Non-pigmented ciliary epithelial cell (primary cell): ENCODE data around the gene NEURL3.

Experiments used
- DNase-seq: peaks from one replicate; pipeline ENCODE4 v3.0.0-alpha.2; 2010; ENCODE audit warnings: low read depth

Gene NEURL3

DNA sequence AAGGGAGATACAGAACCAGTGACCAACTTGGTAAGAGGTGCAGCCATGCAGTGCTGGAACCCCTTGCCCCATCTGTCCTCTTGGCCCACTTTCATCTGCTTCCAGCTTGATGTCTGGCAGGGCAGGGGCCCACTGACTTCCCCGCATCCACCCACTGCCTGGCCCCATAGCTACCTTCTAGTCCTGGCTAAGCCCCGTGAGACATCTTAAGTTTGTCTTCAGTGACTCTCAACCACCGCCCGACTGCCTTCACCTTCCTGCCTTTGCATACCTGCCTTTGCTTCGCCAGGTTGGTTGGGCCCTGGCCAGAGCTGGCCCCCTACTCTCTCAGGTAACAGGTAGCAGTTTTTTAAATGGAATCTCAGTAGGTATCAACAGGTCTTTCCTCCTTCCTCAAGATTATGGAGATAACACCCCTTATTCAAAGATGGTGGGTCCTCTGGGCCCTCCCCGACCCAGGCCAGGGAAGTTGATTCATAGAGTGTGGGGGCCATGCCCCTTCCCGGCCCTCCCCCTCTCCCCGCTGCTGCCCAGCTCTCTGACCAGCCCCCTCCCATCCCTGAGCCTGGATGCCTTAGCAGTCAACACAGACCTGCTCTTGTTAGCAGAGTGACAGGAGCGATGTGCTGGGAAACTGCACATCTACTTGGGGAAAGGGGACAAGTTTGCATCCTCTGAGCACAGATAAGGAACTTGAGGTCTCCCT lies 34.2 kb upstream of the NEURL3 start:
- no peak for DNase-seq

DNA sequence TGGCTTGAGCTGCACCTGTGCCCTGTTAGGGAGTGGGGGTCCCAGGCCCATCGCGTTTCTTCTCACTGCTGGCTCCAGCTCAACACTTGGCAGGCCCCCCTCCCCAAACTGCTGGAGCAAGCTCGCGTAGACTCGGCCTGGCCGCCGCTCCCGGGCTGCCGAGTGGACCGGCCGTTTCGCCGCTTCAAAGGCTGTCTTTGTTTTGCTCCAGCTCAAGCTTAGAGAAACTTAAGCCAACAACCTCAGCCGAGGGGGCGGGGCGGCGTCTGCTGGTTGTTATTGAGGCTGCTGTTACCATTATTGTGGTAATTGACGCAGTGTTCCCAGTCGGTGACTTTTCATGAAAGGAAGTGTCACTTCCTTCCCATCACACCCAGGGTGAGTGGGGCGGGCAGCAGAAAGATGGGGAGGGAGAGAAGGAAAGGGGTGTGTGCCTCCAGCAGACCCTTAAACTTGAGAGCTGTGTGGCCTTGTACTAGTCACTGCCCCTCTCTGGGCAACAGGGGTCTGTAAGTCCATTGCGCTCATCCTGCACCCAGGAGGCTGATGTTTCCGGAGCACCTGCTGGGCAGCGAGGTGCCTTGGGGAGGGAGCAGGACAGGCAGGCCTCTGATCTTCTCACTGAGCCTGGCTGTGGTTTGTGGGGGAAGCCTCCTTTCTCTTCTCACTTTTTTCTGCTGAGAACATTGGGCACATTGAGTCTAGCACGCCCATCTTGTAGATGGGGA lies 33.5 kb upstream of the NEURL3 start:
- no peak for DNase-seq

DNA sequence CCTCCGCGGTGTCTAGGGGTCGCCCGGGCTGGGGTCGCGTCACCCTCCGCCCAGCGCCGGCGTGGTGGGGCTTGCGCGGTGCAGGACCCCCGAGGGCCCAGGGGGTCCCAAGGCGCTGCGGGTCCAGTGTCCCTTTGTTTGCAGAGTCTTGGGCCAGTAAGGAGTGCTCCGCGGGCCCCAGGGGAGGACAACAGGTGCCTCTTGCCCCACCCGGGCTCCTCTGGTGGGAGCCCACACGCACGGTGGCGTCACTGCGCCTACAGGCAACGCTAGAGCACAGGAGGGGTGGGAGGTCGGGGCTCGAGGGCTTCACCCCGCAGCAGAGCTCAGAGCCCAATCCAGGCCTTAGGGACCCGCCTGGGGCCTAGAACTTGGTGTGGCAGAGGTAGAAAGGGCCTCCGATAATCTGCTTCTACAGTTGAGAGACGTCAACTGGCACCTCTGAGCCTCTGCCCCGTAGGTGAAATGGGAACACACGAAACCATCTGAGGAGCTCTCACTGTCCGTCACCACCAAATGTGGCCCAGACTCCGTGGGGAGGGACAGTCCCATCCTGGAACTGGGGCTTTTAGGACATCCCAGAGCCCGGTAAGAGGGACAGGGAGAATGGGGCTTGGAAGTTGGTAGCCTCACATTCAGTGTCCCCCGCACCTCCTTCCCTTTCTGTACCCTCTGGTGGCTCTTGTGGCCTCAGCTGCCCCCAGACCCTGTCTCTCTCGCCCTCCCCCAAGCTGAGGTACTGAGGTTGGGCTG lies 32.8 kb upstream of the NEURL3 start:
- no peak for DNase-seq

DNA sequence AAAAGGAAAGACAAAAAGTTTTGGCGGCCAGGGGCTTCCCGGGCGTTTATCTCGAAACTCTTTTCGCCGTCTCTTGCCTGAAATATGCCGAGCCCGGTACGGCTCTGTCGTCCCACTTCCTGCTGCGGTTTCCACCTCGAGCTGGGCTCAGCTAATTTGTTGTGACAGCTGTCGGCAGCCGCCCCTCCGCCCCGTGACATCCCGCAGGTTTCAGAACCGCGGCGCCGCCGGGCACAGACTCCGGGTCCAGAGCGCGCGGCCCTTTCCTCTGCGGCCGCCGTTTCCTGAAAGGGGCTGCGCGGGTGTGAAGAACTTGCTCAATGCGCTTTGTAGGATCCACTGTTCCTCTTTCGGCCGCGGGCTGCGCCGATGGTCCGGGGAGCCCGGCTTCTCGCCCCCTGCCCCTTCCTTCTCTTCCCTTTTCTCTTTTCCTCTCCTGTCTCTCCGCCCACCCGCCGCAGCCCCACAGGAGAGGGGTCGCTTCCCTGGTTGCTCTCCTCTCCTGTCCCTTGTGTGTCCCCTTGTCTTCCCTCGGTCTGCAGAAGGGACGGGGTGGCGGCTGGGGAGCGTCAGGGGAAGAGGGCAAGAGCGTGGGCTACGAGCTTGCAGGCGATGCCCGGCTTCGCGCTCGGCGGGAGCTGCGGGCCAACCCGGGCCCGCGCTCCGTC lies 32.0 kb upstream of the NEURL3 start:
- DNase-seq, result no peak

DNA sequence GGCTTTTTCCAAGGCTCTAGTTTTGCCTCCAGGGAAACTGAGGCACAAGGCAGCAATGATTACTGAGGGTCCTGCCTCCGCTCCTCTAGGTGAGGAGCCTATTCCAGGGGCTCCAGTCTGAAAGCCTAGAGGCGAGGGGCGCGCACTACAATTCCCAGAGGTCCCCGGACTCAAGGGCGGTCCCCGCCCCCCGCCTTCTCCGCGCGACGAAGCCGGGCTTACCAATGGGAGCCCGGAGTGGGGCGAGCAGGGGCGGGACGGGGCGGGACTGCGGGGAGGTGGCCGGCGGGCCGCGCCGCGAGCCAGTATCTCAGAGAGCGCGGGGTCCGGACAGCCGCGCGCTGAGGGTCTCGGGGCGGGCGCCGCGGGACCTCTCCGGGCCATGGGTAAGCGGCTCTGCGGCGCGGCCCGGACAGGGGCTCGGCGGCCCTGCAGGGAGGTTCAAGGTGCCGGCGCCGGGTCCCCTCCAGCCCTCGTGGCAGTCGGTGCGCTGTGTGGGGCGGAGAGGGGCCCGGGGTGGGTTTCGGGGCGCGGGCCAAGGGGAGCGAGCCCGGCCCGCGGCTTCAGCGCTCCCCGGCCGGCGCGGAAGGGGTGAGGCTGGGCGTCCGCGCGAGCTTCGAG lies 31.4 kb upstream of the NEURL3 start, which contains the start of gene ARID5A:
TSS of gene ARID5A (plus strand) at position 308 of the 621 bp plus-strand sequence. CDS start at position 383, 75 bp downstream.
- no peak for DNase-seq

DNA sequence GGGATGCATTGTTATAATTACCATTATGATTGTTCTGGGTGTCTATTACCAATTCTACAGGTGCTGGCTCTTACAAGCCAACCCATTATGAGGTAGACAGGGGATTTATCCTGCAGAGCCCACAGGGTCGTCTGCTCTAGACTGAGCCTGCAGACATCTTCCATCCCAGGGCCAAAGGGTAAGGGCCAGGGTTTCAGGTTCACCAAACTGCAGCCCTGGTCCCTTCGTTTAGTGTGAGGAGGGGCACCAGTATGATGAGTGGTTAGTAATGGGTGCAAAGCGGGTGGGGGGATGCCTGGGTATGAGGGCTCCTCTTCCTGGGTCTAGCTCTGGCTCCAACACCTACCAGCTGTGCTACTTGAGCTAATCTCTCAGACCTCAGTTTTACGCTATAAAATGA lies 30.2 kb upstream of the NEURL3 start:
- DNase-seq, result no peak

DNA sequence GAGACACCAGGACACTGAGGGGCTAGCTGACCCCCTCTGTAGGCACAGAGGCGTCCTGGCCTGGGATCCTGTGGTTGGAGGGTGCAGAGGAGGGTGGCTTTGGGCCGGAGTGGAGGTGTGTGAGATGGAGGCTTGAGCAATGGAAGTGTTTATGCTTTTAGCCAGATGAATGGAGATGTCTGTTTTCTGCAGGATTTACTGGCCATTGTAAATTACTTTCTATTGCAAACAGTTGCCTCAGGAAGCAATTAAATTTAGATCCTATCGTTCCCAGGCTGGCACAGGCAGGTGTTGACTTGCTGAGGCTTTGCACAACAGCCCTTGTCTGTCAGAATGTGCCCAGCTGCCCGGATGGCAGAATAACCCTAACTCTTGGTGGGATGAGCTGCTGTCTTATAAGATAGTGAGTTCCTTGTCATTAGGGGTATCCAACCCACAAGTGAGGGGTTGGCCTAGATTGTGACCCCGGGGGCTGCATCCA lies 29.6 kb upstream of the NEURL3 start:
- no peak for DNase-seq

DNA sequence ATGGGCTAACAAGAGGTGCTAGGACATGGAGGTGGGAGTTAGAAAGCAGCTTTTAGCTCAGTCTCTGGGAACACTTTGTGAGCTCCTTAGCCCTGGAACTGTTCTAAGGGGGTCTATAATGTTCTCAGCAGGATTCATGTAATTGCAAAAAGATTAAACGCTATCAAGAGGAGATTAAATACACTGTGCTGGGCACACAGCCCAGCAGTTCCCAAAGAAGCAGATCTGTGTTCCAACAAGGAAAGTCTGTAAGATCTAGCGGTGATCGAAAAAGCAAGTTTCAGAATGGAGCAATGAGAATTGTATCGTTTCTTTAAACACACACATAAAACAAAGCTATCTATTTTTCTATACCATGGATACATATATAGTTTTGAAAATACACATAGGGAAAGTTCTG lies 29.0 kb upstream of the NEURL3 start:
- no peak for DNase-seq

DNA sequence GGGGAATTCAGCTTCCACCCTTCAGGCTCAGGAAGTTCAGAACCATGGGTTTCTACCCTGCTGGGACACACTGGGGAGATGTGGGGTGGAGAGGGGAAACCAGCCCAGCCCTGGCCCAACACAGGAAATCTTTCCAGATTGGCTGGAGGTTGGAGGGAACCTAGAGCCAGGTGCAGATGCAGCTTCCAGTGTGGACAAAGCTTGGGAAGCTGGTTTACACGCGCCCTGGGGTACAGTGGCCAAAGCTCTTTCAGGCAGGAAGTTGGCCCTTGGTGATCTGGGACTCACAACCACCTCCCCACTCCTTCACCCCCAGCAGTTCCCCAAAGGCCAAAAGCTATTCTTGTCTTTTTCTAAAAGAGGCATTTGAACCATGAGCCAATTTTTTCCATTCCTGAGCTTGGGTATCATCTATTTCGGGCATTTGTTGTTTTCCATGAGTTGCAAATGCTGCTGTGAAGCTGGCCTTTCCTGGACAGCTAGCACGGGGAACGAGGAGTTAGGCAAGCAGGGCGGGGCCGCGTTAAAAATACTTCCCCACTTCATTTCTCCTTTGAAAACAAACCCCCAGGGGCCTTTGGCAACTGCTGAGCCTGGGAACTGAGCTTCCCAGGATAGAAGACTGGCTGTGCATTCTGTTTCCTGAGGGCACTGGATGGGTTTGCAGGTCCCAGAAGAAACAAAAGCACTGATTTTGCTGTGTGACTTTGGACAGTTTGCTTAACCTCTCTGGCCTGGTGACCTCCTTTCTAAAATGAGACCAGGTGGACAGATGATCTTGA lies 28.3 kb upstream of the NEURL3 start:
- no peak for DNase-seq

DNA sequence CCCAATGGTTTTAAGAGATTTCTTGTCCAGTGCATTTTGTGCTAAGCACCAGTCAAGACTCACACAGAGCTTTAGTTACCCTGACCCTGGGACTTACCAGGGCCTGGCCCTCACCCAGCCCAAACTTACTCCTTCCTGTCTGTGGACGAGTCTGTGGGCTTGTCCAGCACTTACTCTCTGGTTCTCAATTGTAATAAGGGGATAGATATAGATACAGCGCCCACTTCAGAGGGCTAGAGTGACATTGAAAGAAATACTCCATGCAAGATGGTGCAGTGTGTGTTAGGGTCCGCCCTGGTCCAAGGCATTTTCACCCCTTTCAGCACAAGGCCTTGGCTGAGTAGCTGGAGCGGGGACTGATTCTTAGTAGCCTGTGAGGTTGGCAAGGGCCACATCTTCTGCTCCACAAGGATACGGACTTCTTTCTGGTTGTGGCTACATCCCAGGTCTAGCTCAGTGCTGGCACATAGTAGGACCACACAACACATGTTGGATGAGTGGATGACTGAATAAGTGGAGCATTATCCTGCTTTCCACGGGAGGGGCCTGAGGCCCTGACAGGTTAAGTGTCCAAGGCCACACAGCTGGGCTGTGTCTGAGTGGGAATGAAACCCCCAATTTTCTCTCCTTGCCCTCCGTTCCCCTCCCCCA lies 27.6 kb upstream of the NEURL3 start:
- no peak for DNase-seq

DNA sequence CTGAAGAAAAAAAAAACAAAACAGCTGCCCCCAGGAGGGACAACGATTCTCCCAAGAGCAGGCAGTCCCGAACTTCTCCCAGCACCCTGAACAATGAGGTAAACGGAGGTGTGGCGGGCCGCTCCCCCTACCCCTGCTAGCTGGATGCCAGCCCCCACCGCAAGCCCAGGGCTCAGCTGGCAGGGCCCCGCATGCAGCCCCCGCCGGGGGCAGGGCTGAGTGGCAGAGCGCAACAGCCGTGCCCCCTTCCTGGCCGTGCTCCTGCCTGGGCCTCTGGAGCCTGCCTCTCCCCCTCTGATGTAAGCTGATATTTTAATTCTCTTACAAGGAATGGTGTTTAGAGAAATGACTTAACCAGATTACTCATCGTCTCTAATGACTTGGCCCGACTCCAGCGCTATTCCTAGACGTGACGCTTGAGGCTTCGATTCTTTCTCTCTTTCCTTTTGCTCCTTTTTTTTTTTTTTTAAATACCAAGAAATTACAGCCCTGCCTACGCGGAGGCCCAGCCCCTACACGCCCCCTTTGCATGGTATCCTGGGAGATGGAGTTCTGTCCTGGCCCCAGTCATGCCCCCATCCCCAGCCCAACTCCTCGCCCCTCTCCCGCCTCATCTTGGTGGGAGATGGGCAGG lies 26.8 kb upstream of the NEURL3 start:
- peak; percentile 98 for DNase-seq

DNA sequence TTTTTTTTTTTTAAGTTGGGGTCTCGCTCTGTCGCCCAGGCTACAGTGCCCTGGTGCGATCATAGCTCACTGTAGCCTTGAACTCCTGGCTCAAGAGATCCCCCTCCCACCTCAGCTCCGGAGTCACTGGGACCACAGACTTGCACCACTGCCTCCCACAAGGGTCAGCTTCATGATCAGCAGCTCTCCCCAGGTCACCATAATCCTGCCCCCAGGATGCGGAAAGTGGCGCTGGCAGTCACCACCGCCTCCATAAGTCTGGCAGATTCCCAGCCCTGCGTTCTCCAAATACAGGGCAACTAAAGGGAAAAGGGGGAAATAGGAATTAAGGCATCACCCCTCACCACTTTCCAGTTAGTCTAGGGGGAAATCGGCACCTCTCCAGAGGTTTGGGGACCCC lies 26.2 kb upstream of the NEURL3 start:
- no peak for DNase-seq

DNA sequence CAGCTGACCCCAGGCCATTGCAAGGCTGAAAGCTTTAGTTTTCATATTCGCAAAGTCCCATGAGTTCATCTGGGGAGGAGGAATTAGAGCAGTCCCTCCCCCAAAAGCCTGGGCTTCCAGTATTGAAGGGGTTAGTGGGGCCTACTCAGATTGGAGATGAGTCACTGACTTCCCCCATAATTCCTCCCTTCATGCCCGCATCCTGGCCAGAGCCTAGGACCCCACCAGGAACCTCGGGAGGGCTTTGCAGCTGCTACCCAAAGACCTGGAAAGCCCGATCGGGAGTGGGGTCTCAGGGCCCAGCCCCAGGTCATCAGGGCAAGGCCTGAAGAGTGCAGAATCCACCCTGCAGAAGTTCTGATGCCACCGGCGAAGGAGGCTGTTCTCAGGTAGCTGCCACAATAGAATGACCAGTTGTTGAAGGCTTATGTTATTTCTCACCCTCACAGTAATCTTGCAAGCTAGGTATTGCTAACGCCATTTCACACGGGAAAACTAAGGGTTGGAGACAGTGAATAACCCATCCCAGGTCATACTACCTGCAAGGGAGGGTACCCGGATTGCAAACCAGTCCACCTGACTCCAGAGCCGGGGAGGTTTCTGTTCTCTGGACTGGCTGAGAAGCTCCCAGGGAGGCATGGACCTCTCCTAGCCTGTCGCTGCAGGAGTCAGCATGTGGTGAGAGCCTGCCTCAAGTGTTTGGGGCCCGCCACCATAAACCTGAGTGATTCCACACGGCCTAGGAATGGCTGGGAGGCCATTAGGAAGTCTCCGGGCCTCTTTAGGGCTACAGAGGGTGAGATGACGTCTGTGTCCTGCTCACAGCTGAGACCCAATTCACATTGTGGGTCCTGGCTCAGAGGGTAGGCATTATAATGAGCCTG lies 25.6 kb upstream of the NEURL3 start:
- DNase-seq, result no peak

DNA sequence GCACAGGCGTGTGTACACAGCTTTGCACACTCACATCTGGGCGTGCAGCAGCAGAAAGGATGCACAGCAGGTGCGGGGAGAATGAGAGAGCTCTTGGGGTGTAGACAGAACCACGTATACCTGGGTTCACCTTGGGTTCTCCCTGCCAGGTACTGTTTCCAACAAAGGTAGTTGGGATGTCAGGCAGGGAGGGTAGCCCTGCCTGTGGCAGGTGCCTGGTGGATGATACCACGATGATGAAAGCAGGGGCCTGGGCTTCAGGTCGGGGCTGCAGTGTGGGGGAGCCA lies 24.9 kb upstream of the NEURL3 start:
- DNase-seq, result no peak

DNA sequence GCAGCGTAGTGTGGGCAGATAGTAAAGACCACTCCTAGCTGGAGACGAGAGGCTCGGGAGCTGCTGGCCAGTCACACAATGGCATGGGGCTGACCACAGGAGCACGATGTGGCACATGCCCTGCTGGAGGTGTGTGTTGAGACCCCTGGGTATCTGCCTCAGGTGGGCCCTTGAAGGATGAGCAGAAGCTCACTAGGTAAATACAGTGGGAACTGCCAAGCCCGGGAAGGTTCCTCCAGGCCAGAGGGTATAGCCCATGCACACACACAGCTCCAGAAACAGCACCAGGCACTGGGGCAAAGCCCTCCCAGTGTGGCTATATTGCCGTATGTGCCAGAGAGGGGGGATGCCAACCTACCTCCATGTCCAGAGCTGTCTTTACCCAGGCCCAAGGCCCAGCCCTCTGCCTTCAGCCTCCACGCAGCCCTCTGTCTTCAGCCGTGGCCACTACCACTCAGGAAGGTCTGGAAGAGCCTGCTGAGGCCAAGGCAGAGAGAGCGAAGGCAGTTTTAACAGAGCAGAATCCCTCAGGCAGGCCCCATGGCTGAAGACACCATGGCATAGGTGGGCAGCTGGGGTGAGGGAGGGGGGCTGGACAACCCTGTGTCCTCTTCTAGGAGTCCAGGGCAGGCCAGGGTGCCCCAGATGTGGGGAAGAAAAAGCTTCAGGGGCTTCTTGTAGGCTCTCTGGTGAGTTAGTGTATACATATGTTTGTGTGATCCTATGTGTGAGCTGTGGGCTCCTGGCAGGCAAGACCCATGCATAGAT lies 24.4 kb upstream of the NEURL3 start:
- no peak for DNase-seq

DNA sequence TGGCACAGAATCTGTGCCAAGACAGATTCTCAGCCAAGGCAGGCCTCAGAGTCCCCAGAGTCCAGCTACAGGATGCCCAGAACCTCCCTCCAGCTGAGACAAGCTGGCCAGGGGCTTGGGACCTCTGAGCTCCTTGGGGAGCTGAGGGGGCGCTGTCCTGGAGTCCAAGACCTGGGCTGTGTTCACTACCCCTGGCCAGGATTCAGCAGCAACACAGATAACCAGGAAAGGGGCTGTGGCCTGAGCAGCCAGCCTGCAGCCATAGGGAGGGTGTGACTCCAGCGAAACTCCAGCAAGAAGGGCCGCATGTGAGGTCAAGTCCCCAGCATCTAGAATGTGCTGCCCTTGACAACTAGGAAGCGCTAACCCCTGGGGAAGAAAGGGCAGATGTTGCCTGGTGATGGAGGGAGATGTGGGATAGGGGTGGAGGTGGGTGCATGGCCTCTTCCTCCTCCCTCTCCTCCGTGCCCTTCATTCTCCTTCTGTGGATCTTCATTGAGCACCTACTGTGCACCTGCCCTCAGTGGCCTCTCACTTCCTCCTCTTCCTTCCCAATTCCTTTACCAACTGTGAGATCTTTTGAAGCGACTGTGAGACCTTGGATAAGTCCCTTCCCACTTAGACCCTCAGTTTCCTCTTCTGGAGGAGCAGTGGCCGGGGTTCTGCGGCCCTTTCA lies 23.7 kb upstream of the NEURL3 start:
- DNase-seq, result no peak

DNA sequence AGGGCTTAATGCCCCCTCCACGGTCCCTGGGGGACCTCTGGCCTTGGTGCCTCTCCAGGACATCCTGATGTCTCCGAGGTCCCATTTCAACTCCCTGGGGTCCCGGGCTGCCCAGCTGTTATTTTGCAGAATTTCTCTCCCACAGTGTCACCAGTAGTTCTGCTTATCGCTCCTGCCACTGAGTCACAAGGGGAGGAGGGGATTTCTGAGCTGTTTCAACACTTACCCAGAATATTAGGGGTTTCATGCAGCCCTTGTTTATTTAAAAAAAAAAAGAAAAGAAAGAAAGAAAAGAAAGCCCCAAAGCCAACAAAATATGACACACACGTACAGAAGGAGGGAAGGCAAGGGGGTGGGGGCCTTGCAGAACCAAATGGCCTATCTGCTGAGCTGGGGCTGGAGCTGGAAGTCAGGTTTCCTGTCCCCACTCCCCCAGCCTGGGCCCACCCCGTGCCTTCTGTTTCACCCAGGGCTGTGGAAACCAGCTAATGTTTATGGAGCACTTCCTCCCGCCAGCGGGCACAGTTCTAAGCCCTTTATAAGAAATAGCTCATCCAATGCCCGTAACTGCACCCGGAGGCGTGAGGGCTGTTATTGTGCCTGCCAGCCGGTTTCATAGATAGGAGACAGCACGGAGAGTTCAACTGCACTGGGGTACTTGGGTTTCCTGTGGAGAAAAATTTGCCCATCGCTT lies 23.0 kb upstream of the NEURL3 start:
- no peak for DNase-seq
